ENCODE results near the gene CPA5. TPM values are rescaled to one million over a fixed set of nuclear protein-coding genes. Genes with fewer than 3 reads are reported as not detected.

The CPA5 gene
- total RNA-seq, 2 donors from 2014 or later = not detected

GRCh38 chr7:130346941-130347340 is 2.3 kb downstream of the CPA5 start:
- H3K4me3 ChIP-seq (ENCODE audit: low read length) = no peak overlapping the region
- peaks cover 28% of the 10 kb centered on the region for H3K4me1 Mint-ChIP-seq
- H3K36me3 ChIP-seq (ENCODE audit: control insufficient read depth, insufficient read depth, low read length) = no peaks in the 10 kb centered on the region
- H3K4me1 ChIP-seq (ENCODE audit: control insufficient read depth, insufficient read depth, low read length) = peaks cover 5% of the 10 kb centered on the region
- no peak overlapping the region for H3K4me3 Mint-ChIP-seq
- H3K27me3 ChIP-seq (ENCODE audit: control insufficient read depth, insufficient read depth, low read length, poor library complexity, severe bottlenecking) = peaks cover 6% of the 10 kb centered on the region
- 89 to 100% methylated on average over 6 to 12 of the region's 12 CpGs for WGBS, 2 experiments (ENCODE audit: insufficient coverage in 1 of 2, insufficient read length in 1 of 2)
- no peaks in the 10 kb centered on the region for H3K9me3 ChIP-seq (ENCODE audit: control insufficient read depth, low read length)
- no peak overlapping the region for H3K27ac ChIP-seq (ENCODE audit: low read depth, low read length)
- H3K27me3 Mint-ChIP-seq (ENCODE audit: insufficient read depth) = peaks cover 11% of the 10 kb centered on the region
- H3K9me3 Mint-ChIP-seq = no peaks in the 10 kb centered on the region
- no peak overlapping the region for H3K27ac Mint-ChIP-seq
- no peak overlapping the region for H3K9ac ChIP-seq (ENCODE audit: extremely low read depth, low read length, poor library complexity, severe bottlenecking)
- no peak for DNase-seq
- H3K36me3 Mint-ChIP-seq (ENCODE audit: low read depth) = no peaks in the 10 kb centered on the region
- TF ChIP-seq CTCF (conservative IDR thresholded peaks at IDR 0.05) = no peak

- H3K36me3 ChIP-seq (ENCODE audit: control insufficient read depth, insufficient read depth, low read length) = no peaks in the 10 kb centered on the region
- peaks cover 29% of the 10 kb centered on the region for H3K4me1 Mint-ChIP-seq
- H3K9me3 ChIP-seq (ENCODE audit: control insufficient read depth, low read length) = no peaks in the 10 kb centered on the region
- H3K27ac Mint-ChIP-seq = no peak overlapping the region
- peaks cover 11% of the 10 kb centered on the region for H3K27me3 Mint-ChIP-seq (ENCODE audit: insufficient read depth)
- H3K4me1 ChIP-seq (ENCODE audit: control insufficient read depth, insufficient read depth, low read length) = peaks cover 5% of the 10 kb centered on the region
- peak overlapping the region; percentile 97 for H3K27ac ChIP-seq (ENCODE audit: low read depth, low read length)
- peaks cover 6% of the 10 kb centered on the region for H3K27me3 ChIP-seq (ENCODE audit: control insufficient read depth, insufficient read depth, low read length, poor library complexity, severe bottlenecking)
- no peaks in the 10 kb centered on the region for H3K36me3 Mint-ChIP-seq (ENCODE audit: low read depth)
- H3K4me3 ChIP-seq (ENCODE audit: low read length) = no peak overlapping the region
- no peak for TF ChIP-seq CTCF (conservative IDR thresholded peaks at IDR 0.05)
- WGBS, 2 experiments (ENCODE audit: insufficient coverage in 1 of 2, insufficient read length in 1 of 2) = 67 to 70% methylated on average over 11 to 16 of the region's 16 CpGs
- peak; percentile 71 for DNase-seq
- no peak overlapping the region for H3K9ac ChIP-seq (ENCODE audit: extremely low read depth, low read length, poor library complexity, severe bottlenecking)
- H3K4me3 Mint-ChIP-seq = no peak overlapping the region
- no peaks in the 10 kb centered on the region for H3K9me3 Mint-ChIP-seq
Observed at GRCh38 chr7:130349911-130350782, 5.5 kb downstream of the CPA5 start.

GRCh38 chr7:130350945-130351790 is 6.6 kb downstream of the CPA5 start:
- Histone ChIP-seq H3K9me3 (ENCODE audit: control insufficient read depth, low read length) (no peaks in the 10 kb centered on the region), H3K9ac (ENCODE audit: extremely low read depth, low read length, poor library complexity, severe bottlenecking) (no peak overlapping the region), H3K27me3 (ENCODE audit: control insufficient read depth, insufficient read depth, low read length, poor library complexity, severe bottlenecking) (peaks cover 6% of the 10 kb centered on the region), H3K4me1 (ENCODE audit: control insufficient read depth, insufficient read depth, low read length) (peaks cover 5% of the 10 kb centered on the region), H3K4me3 (ENCODE audit: low read length) (no peak overlapping the region), H3K36me3 (ENCODE audit: control insufficient read depth, insufficient read depth, low read length) (no peaks in the 10 kb centered on the region), H3K27ac (ENCODE audit: low read depth, low read length) (peak overlapping the region; percentile 97)
- Mint-ChIP-seq H3K4me3 (no peak overlapping the region), H3K36me3 (ENCODE audit: low read depth) (no peaks in the 10 kb centered on the region), H3K27ac (no peak overlapping the region), H3K4me1 (peaks cover 26% of the 10 kb centered on the region), H3K27me3 (ENCODE audit: insufficient read depth) (peaks cover 11% of the 10 kb centered on the region), H3K9me3 (no peaks in the 10 kb centered on the region)
- DNase-seq = no peak
- TF ChIP-seq CTCF (conservative IDR thresholded peaks at IDR 0.05) = no peak
- 57 to 75% methylated on average over 13 to 20 of the region's 20 CpGs for WGBS, 2 experiments (ENCODE audit: insufficient coverage in 1 of 2, insufficient read length in 1 of 2)

All from endodermal cell (in vitro differentiated cells).